A673 (cell line): Measurements from ENCODE around the gene CDKAL1. TPM values are rescaled to one million over a fixed set of nuclear protein-coding genes. Genes with fewer than 3 reads are reported as not detected.
A peak's percentile ranks its signal among the peaks of the same experiment; 100 is the strongest.

Experiments used
- BruUV-seq: library from RNA; stranded (reverse); fragments of 400-500 nt; replicated peaks from 2 replicates; lab custom pipeline; 2021; lab: Mats Ljungman, UMichigan
- CTCF ChIA-PET: fragments of 300-600 bp; sonication (Branson Sonifier 250); formaldehyde crosslinking; loops from one replicate; lab custom pipeline; 2022; ENCODE audit warnings: antibody characterized with exemption; lab: Charles Lee
- POLR2A ChIA-PET: fragments of 300-600 bp; sonication (Branson Sonifier 250); formaldehyde crosslinking; loops from one replicate; lab custom pipeline; 2022; ENCODE audit warnings: antibody characterized with exemption; ENCODE audit not compliant: low non-redundant PET; lab: Charles Lee
- DNase-seq: peaks from one replicate; pipeline ENCODE4 v3.0.0-alpha.2; 2015; ENCODE audit warnings: low spot score
- H3K27ac ChIP-seq: fragments of 200-600 bp; sonication (generic); 2 replicates; pipeline ENCODE4 v1.5.1; 2016; ENCODE audit warnings: mixed run types, low read depth, mild to moderate bottlenecking, mixed read lengths, antibody characterized with exemption, low read length; ENCODE audit not compliant: poor library complexity, severe bottlenecking
- H3K27me3 ChIP-seq: fragments of 200-600 bp; sonication (generic); replicated peaks from 2 replicates; pipeline ENCODE4 v1.6.1; 2017; ENCODE audit warnings: mixed run types, low read depth, mild to moderate bottlenecking, mixed read lengths, antibody characterized with exemption, low read length; ENCODE audit not compliant: insufficient read depth, poor library complexity
- H3K36me3 ChIP-seq: fragments of 200-600 bp; sonication (generic); 2 replicates; pipeline ENCODE4 v1.6.1; 2016; ENCODE audit warnings: mixed run types, mild to moderate bottlenecking, mixed read lengths, antibody characterized with exemption, low read length; ENCODE audit not compliant: insufficient read depth, poor library complexity, severe bottlenecking
- H3K4me1 ChIP-seq: fragments of 200-600 bp; sonication (generic); 2 replicates; pipeline ENCODE4 v1.6.1; 2017; ENCODE audit warnings: mixed run types, mild to moderate bottlenecking, mixed read lengths, antibody characterized with exemption, low read length; ENCODE audit not compliant: insufficient read depth, poor library complexity, severe bottlenecking
- H3K4me3 ChIP-seq: fragments of 200-600 bp; sonication (generic); 2 replicates; pipeline ENCODE4 v1.5.1; 2016; ENCODE audit warnings: low read depth, mixed run types, mild to moderate bottlenecking, mixed read lengths, low read length; ENCODE audit not compliant: poor library complexity, severe bottlenecking
- H3K9me3 ChIP-seq: fragments of 200-600 bp; sonication (generic); 2 replicates; pipeline ENCODE4 v1.6.1; 2016; ENCODE audit warnings: mixed run types, low read depth, mild to moderate bottlenecking, mixed read lengths, antibody characterized with exemption, low read length; ENCODE audit not compliant: poor library complexity, severe bottlenecking
- CTCF ChIP-seq: fragments of 300-800, 200-600 bp; sonication (generic); conservative IDR thresholded peaks from 2 replicates; pipeline ENCODE4 v1.5.1; 2017; ENCODE audit warnings: low read depth, mild to moderate bottlenecking, antibody characterized with exemption, low read length, moderate library complexity, mixed read lengths
- EZH2 ChIP-seq: fragments of 200-600 bp; sonication (generic); IDR thresholded peaks from 2 replicates; pipeline ENCODE4 v1.6.1; 2017; ENCODE audit warnings: borderline replicate concordance, low read depth, mild to moderate bottlenecking, mixed read lengths, antibody characterized with exemption, low read length; ENCODE audit not compliant: poor library complexity, severe bottlenecking
- intact Hi-C: fragments of 100-400 bp; cut with micrococcal nuclease; formaldehyde crosslinking; loops from one replicate; pipeline ENCODE4 v1.10.0; 2022; ENCODE audit not compliant: unreplicated experiment
- total RNA-seq: library from RNA; stranded (reverse); gene quantifications from 2 replicates; pipeline ENCODE4 v1.2.3, GENCODE V29; 2021

CDKAL1 gene
- total RNA-seq, 1 experiment from 2014 or later, result 35.5 TPM

- POLR2A ChIA-PET, result no interaction called here
- peak; percentile 24 for DNase-seq
- Histone ChIP-seq H3K36me3 (no peaks in the 10 kb centered on the region), H3K9me3 (no peaks in the 10 kb centered on the region), H3K27ac (peak overlapping the region; percentile 29), H3K4me1 (peaks cover 21% of the 10 kb centered on the region), H3K27me3 (no peaks in the 10 kb centered on the region), H3K4me3 (no peak overlapping the region)
- CTCF ChIA-PET, result no interaction called here
- TF ChIP-seq CTCF (peak; percentile 41; the same call in 1 of the 2 replicates), EZH2 (no peak)
- no TSS peak for BruUV-seq
- intact Hi-C loops, result no loop called here
Observed at GRCh38 chr6:20559924-20560551, 25.8 kb downstream of the CDKAL1 start.

- BruUV-seq, result no TSS peak
- no peak overlapping the region for H3K4me3 ChIP-seq
- TF ChIP-seq EZH2 (no peak), CTCF (no peak)
- no peak for DNase-seq
- H3K27me3 ChIP-seq, result no peaks in the 10 kb centered on the region
- ChIA-PET POLR2A (no interaction called here), CTCF (interaction anchor here (1.8 kb wide), 1 partner anchor 1026 kb away, joined by 13 read pairs; no protein-coding TSS in a partner anchor)
- H3K9me3 ChIP-seq, result no peaks in the 10 kb centered on the region
- intact Hi-C loops, result no loop called here
- no peaks in the 10 kb centered on the region for H3K36me3 ChIP-seq
- H3K27ac ChIP-seq, result no peak overlapping the region
- peaks cover 42% of the 10 kb centered on the region for H3K4me1 ChIP-seq
Observed at GRCh38 chr6:20563377-20563776, 29.1 kb downstream of the CDKAL1 start.

DNA sequence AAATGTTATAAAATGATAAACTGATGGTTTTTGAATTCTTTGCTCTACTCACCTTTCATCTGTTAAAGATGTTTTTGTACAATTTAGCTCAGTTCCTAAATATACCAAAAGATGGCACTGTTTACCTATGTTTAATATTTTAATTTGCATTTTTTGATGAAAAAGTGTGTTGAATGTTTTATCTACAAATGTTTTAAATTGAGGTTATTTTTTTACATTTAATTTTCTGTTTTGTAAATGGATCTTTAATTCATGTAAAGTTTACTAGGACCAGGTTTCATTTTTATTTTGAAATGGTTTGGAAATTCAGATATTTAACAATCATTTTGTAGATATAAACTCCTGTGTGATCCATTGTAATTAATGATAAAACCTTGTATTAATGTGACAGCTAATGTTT is 30.0 kb downstream of the CDKAL1 start:
- Histone ChIP-seq H3K4me1 (peaks cover 48% of the 10 kb centered on the region), H3K9me3 (no peaks in the 10 kb centered on the region), H3K36me3 (no peaks in the 10 kb centered on the region), H3K27ac (peak overlapping the region; percentile 52), H3K4me3 (peak overlapping the region; percentile 12), H3K27me3 (no peaks in the 10 kb centered on the region)
- TSS peak; percentile 88 for BruUV-seq
- no peak for TF ChIP-seq EZH2
- TF ChIP-seq CTCF, result peak; percentile 71
- ChIA-PET CTCF (interaction anchor here (1.8 kb wide), 1 partner anchor 1025 kb away, joined by 13 read pairs; no protein-coding TSS in a partner anchor), POLR2A (interaction anchor here (0.6 kb wide), 1 partner anchor 433 kb away, joined by 8 read pairs; no protein-coding TSS in a partner anchor)
- DNase-seq, result peak; percentile 63
- intact Hi-C loops, result loop anchor here (2.0 kb wide), 1 partner anchor 1025 kb away; no protein-coding TSS in a partner anchor
